Loucy (cell line): Measurements from ENCODE around the gene CRYM.

ENCODE experiments used
- CTCF ChIP-seq: fragments of 200-600 bp; sonication (generic); conservative IDR thresholded peaks from 2 replicates; pipeline ENCODE4 v1.5.1; 2014; ENCODE audit warnings: mild to moderate bottlenecking, antibody characterized with exemption, low read length
- EZH2phosphoT487 ChIP-seq: fragments of 200-600 bp; IDR thresholded peaks from 2 replicates; pipeline ENCODE4 v1.6.1; 2018; ENCODE audit warnings: antibody characterized with exemption, mild to moderate bottlenecking, moderate library complexity, borderline replicate concordance

GRCh38 chr16:21228361-21228872 lies 49.7 kb downstream of the CRYM start:
- no peak for TF ChIP-seq CTCF
- no peak for TF ChIP-seq EZH2phosphoT487
